Urothelium cell line (cell line): ENCODE results near the gene ACACB.

Experiments used
- DNase-seq: peaks from one replicate; pipeline ENCODE4 v3.0.0; 2011; ENCODE audit warnings: low spot score, mixed read lengths
- FAIRE-seq: peaks from 2 replicates; lab custom pipeline; 2011; peaks lifted over from hg19 to GRCh38; lab: Jason Lieb, UNC

ACACB gene

GRCh38 chr12:109271418-109271817 lies 155.0 kb downstream of the ACACB start:
- FAIRE-seq, result no peak

GRCh38 chr12:109273354-109273753 lies 157.0 kb downstream of the ACACB start:
- no peak for FAIRE-seq
- DNase-seq, result no peak

More at GRCh38 chr12:109271418-109271817, 155.0 kb downstream of the ACACB start:
- no peak for DNase-seq

- no peak for DNase-seq
- FAIRE-seq, result no peak
Observed at GRCh38 chr12:109274381-109274780, 158.0 kb downstream of the ACACB start.

GRCh38 chr12:109275173-109275572 lies 158.8 kb downstream of the ACACB start:
- DNase-seq (no peak), FAIRE-seq (no peak)

- DNase-seq (no peak), FAIRE-seq (no peak)
Observed at GRCh38 chr12:109276160-109276559, 159.8 kb downstream of the ACACB start.

- no peak for FAIRE-seq
- no peak for DNase-seq
Observed at GRCh38 chr12:109277255-109277898, 161.0 kb downstream of the ACACB start.

- no peak for DNase-seq
- no peak for FAIRE-seq
Observed at GRCh38 chr12:109277899-109278762, 161.7 kb downstream of the ACACB start.

- FAIRE-seq, result no peak
- no peak for DNase-seq
Observed at GRCh38 chr12:109278912-109279311, 162.5 kb downstream of the ACACB start.

- FAIRE-seq (no peak), DNase-seq (no peak)
Observed at GRCh38 chr12:109279525-109279924, 163.1 kb downstream of the ACACB start.

- FAIRE-seq (no peak), DNase-seq (no peak)
Observed at GRCh38 chr12:109281452-109281851, 165.1 kb downstream of the ACACB start.

- FAIRE-seq (no peak), DNase-seq (no peak)
Observed at GRCh38 chr12:109284392-109284791, 168.0 kb downstream of the ACACB start.

GRCh38 chr12:109286252-109286651 lies 169.9 kb downstream of the ACACB start:
- no peak for DNase-seq
- no peak for FAIRE-seq

GRCh38 chr12:109286652-109287051 lies 170.3 kb downstream of the ACACB start:
- DNase-seq (no peak), FAIRE-seq (no peak)

GRCh38 chr12:109287181-109287580 lies 170.8 kb downstream of the ACACB start:
- no peak for DNase-seq
- no peak for FAIRE-seq

- FAIRE-seq (no peak), DNase-seq (no peak)
Observed at GRCh38 chr12:109287811-109288469, 171.6 kb downstream of the ACACB start.

GRCh38 chr12:109288571-109288970 lies 172.2 kb downstream of the ACACB start:
- DNase-seq (no peak), FAIRE-seq (no peak)

GRCh38 chr12:109289004-109289403 lies 172.6 kb downstream of the ACACB start:
- DNase-seq (no peak), FAIRE-seq (no peak)

GRCh38 chr12:109289551-109289950 lies 173.2 kb downstream of the ACACB start:
- FAIRE-seq (no peak), DNase-seq (no peak)

GRCh38 chr12:109290061-109290460 lies 173.7 kb downstream of the ACACB start:
- FAIRE-seq (no peak), DNase-seq (no peak)

GRCh38 chr12:109291117-109291516 lies 174.7 kb downstream of the ACACB start:
- DNase-seq (no peak), FAIRE-seq (no peak)

- FAIRE-seq, result no peak
- no peak for DNase-seq
Observed at GRCh38 chr12:109291521-109292341, 175.3 kb downstream of the ACACB start.
